SK-N-SH treated with all-trans-retinoic acid at 6 μM for 48 hours (cell line): ENCODE results near the gene TSPAN9.

Experiments used
- CSDC2 ChIP-seq: fragments of 250-450 bp; sonication (Bioruptor Pico); IDR thresholded peaks from 2 replicates; pipeline ENCODE4 v1.5.0; 2020; ENCODE audit warnings: mild to moderate bottlenecking, moderate library complexity
- SNAI2 ChIP-seq: fragments of 250-450 bp; sonication (Bioruptor Pico); IDR thresholded peaks from 2 replicates; pipeline ENCODE4 v1.5.0; 2020; ENCODE audit warnings: mild to moderate bottlenecking, moderate library complexity

DNA sequence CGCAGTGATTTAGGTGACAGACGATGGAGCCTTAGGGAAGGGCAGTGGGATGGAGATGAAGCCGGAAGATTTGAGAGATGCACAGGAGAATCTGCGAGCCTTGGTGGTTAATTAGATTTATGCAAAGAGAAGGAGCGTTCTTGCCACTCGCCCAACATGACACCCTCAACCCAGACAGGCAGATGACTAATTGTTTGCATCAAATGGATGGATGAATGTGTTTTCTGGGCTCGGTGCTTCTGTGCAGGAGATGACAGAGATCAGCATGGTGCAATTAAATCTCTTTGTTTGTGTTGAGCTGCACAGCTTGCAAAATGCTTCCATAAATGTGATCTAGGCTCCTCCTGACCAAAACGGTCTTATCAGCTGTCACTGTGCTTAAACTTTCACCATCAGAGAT lies 211.5 kb downstream of the TSPAN9 start:
- TF ChIP-seq CSDC2 (CRISPR knock-in tag) = no peak
- TF ChIP-seq SNAI2 = no peak
